ENCODE measurements around the gene PDLIM3.

GRCh38 chr4:185513489-185514181, 21.7 kb downstream of the PDLIM3 start:
- TF ChIP-seq CTCF (IDR thresholded peaks at IDR 0.05), result no peak
- TF ChIP-seq POLR2A (IDR thresholded peaks at IDR 0.05), result no peak

Data from testis (tissue), 2 donors.